ENCODE results near the gene CHP1. TPM values are rescaled to one million over a fixed set of nuclear protein-coding genes. Genes with fewer than 3 reads are reported as not detected.

CHP1 gene
- polyA plus RNA-seq, 1 of the 3 experiments (the other 2 are of a cell fraction), result 30.5 TPM

- WGBS (ENCODE audit: low lambda C conversion rate), result 20% methylated on average over 1 of the region's 1 CpG
- ChIA-PET CTCF (interaction anchor here (1.4 kb wide), 1 partner anchor 9 kb away, joined by 4 read pairs; no protein-coding TSS in a partner anchor), POLR2A (no interaction called here)
- Histone ChIP-seq H3K27me3 (ENCODE audit: insufficient read depth) (no peaks in the 10 kb centered on the region; the same call in 1 of the 2 replicates), H3K36me3 (replicated peaks in 1 of 2; ENCODE audit: control insufficient read depth in 1 of 2, insufficient read depth in 2 of 2, low read length in 1 of 2) (no peaks in the 10 kb centered on the region), H4K20me1 (ENCODE audit: insufficient read depth) (no peaks in the 10 kb centered on the region), H3K9me3 (no peaks in the 10 kb centered on the region), H3K4me2 (no peak overlapping the region), H3K27ac (ENCODE audit: low read depth in 2 of 2, low read length in 1 of 2) (no peak overlapping the region), H3K79me2 (ENCODE audit: insufficient read depth) (no peaks in the 10 kb centered on the region), H3K4me1 (ENCODE audit: control insufficient read depth in 1 of 2, insufficient read depth in 2 of 2, low read depth in 1 of 2, low read length in 1 of 2) (no peaks in the 10 kb centered on the region), H3K9ac (no peak overlapping the region), H3K9me2 (no peaks in the 10 kb centered on the region), H2AFZ (ENCODE audit: low read depth) (no peak overlapping the region), H3F3A (replicated peaks; ENCODE audit: insufficient read depth) (no peaks in the 10 kb centered on the region), H3K4me3 (ENCODE audit: low read depth in 2 of 2, low read length in 1 of 2) (no peak overlapping the region)
- TF ChIP-seq POLR2AphosphoS5 (IDR thresholded peaks at IDR 0.05; ENCODE audit: low read depth, low read length) (no peak), GATA2 (CRISPR knock-in tag; IDR thresholded peaks at IDR 0.05) (no peak), FOSL2 (IDR thresholded peaks at IDR 0.05; ENCODE audit: borderline replicate concordance, low read depth) (no peak), CTCF (IDR thresholded peaks at IDR 0.05) (no peak), NRF1 (IDR thresholded peaks at IDR 0.05; ENCODE audit: low read depth, low read length) (no peak), USF1 (IDR thresholded peaks at IDR 0.05; ENCODE audit: borderline replicate concordance, low read depth) (no peak)
- TF ChIP-seq, protein P1, sequence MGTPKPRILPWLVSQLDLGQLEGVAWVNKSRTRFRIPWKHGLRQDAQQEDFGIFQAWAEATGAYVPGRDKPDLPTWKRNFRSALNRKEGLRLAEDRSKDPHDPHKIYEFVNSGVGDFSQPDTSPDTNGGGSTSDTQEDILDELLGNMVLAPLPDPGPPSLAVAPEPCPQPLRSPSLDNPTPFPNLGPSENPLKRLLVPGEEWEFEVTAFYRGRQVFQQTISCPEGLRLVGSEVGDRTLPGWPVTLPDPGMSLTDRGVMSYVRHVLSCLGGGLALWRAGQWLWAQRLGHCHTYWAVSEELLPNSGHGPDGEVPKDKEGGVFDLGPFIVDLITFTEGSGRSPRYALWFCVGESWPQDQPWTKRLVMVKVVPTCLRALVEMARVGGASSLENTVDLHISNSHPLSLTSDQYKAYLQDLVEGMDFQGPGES (IDR thresholded peaks at IDR 0.05; ENCODE audit: low read depth, low read length), result no peak
- DNase-seq, result no peak
Measured at GRCh38 chr15:41218851-41219250, 12.2 kb upstream of the CHP1 start.

DNA sequence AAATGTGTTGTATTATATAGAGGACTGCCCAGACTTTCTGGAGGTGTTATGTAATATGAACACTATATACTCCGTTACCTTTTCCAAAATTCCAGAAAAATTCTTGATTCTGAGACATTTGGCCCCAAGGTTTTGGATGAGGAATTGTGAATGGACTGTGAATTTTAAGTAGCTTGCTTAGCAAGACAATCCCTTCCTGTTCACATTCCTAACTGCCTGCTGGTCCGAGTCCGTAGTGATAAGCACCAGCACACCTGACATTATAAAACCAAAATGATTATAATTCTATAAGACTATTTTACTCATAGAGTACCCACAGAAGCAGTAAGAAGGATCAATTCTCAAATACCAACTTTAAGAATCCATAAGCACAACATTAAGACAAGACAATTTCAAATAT lies 11.7 kb upstream of the CHP1 start:
- Histone ChIP-seq H3K27ac (ENCODE audit: low read depth in 2 of 2, low read length in 1 of 2) (no peak overlapping the region), H4K20me1 (ENCODE audit: insufficient read depth) (no peaks in the 10 kb centered on the region), H3K9me3 (no peaks in the 10 kb centered on the region), H3K36me3 (replicated peaks in 1 of 2; ENCODE audit: control insufficient read depth in 1 of 2, insufficient read depth in 2 of 2, low read length in 1 of 2) (no peaks in the 10 kb centered on the region), H3K79me2 (ENCODE audit: insufficient read depth) (no peaks in the 10 kb centered on the region), H3K4me3 (ENCODE audit: low read depth in 2 of 2, low read length in 1 of 2) (no peak overlapping the region), H2AFZ (ENCODE audit: low read depth) (no peak overlapping the region), H3K4me2 (no peak overlapping the region), H3K9me2 (no peaks in the 10 kb centered on the region), H3K27me3 (ENCODE audit: insufficient read depth) (no peaks in the 10 kb centered on the region; the same call in 1 of the 2 replicates), H3F3A (replicated peaks; ENCODE audit: insufficient read depth) (no peaks in the 10 kb centered on the region), H3K9ac (no peak overlapping the region), H3K4me1 (ENCODE audit: control insufficient read depth in 1 of 2, insufficient read depth in 2 of 2, low read depth in 1 of 2, low read length in 1 of 2) (no peaks in the 10 kb centered on the region)
- 81% methylated on average over 3 of the region's 3 CpGs for WGBS (ENCODE audit: low lambda C conversion rate)
- ChIA-PET CTCF (interaction anchor here (1.4 kb wide), 1 partner anchor 9 kb away, joined by 4 read pairs; no protein-coding TSS in a partner anchor), POLR2A (no interaction called here)
- TF ChIP-seq RXRA (IDR thresholded peaks at IDR 0.05; ENCODE audit: borderline replicate concordance, low read depth), result no peak
- no peak for TF ChIP-seq ELF1 (IDR thresholded peaks at IDR 0.05)
- TF ChIP-seq FOXJ3 (CRISPR knock-in tag; IDR thresholded peaks at IDR 0.05), result no peak
- TF ChIP-seq, protein P1 (IDR thresholded peaks at IDR 0.05; ENCODE audit: low read depth, low read length), result no peak
- no peak for TF ChIP-seq JUND (IDR thresholded peaks at IDR 0.05)
- TF ChIP-seq CTCF (IDR thresholded peaks at IDR 0.05), result no peak
- no peak for TF ChIP-seq USF2 (IDR thresholded peaks at IDR 0.05; ENCODE audit: borderline replicate concordance, low read depth, low read length)
- no peak for TF ChIP-seq EP300 (IDR thresholded peaks at IDR 0.05; ENCODE audit: borderline replicate concordance in 1 of 2, low read depth in 1 of 2, low read length in 1 of 2)
- no peak for TF ChIP-seq NRF1 (IDR thresholded peaks at IDR 0.05; ENCODE audit: low read depth, low read length)
- TF ChIP-seq SMC3 (IDR thresholded peaks at IDR 0.05; ENCODE audit: low read depth, low read length), result no peak
- TF ChIP-seq GABPA (IDR thresholded peaks at IDR 0.05; ENCODE audit: low read depth), result no peak
- TF ChIP-seq RFX5 (IDR thresholded peaks at IDR 0.05; ENCODE audit: low read length), result no peak
- TF ChIP-seq GATA2 (CRISPR knock-in tag; IDR thresholded peaks at IDR 0.05), result no peak
- TF ChIP-seq MAX (IDR thresholded peaks at IDR 0.05; ENCODE audit: low read depth), result no peak
- no peak for DNase-seq

All from SK-N-SH (cell line).